Tibial nerve (tissue), 3 donors: ENCODE data around the gene NRXN2.

Experiments
- POLR2A ChIP-seq, 2 donors: fragments of 450-650 bp; IDR thresholded peaks; one replicate each; pipeline ENCODE4 v1.6.1; 2017; ENCODE audit warnings: antibody characterized with exemption in 2 of 2, mild to moderate bottlenecking in 2 of 2, moderate library complexity in 2 of 2
- TF ChIP-seq, protein P1 (sequence below), 5 experiments: fragments of 200-600 bp in 3 of 5; fragments of 450-650 bp in 2 of 5; sonication (generic) in 3 of 5; IDR thresholded peaks; one replicate each; pipeline ENCODE4 v1.5.1; 2016 to 2019; ENCODE audit warnings: antibody characterized with exemption in 5 of 5, mild to moderate bottlenecking in 3 of 5, moderate library complexity in 2 of 5

- TF ChIP-seq, protein P1, sequence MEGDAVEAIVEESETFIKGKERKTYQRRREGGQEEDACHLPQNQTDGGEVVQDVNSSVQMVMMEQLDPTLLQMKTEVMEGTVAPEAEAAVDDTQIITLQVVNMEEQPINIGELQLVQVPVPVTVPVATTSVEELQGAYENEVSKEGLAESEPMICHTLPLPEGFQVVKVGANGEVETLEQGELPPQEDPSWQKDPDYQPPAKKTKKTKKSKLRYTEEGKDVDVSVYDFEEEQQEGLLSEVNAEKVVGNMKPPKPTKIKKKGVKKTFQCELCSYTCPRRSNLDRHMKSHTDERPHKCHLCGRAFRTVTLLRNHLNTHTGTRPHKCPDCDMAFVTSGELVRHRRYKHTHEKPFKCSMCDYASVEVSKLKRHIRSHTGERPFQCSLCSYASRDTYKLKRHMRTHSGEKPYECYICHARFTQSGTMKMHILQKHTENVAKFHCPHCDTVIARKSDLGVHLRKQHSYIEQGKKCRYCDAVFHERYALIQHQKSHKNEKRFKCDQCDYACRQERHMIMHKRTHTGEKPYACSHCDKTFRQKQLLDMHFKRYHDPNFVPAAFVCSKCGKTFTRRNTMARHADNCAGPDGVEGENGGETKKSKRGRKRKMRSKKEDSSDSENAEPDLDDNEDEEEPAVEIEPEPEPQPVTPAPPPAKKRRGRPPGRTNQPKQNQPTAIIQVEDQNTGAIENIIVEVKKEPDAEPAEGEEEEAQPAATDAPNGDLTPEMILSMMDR (IDR thresholded peaks at IDR 0.05) = no peak
- no peak for TF ChIP-seq POLR2A (IDR thresholded peaks at IDR 0.05)
Measured at GRCh38 chr11:64698427-64698826, 24.6 kb downstream of the NRXN2 start.
